ENCODE measurements around the gene VWF. TPM values are rescaled to one million over a fixed set of nuclear protein-coding genes. Genes with fewer than 3 reads are reported as not detected.

The VWF gene
- total RNA-seq, 8 experiments from 2014 or later: under 0.01 to 1.3 (median 0.52) TPM

DNA sequence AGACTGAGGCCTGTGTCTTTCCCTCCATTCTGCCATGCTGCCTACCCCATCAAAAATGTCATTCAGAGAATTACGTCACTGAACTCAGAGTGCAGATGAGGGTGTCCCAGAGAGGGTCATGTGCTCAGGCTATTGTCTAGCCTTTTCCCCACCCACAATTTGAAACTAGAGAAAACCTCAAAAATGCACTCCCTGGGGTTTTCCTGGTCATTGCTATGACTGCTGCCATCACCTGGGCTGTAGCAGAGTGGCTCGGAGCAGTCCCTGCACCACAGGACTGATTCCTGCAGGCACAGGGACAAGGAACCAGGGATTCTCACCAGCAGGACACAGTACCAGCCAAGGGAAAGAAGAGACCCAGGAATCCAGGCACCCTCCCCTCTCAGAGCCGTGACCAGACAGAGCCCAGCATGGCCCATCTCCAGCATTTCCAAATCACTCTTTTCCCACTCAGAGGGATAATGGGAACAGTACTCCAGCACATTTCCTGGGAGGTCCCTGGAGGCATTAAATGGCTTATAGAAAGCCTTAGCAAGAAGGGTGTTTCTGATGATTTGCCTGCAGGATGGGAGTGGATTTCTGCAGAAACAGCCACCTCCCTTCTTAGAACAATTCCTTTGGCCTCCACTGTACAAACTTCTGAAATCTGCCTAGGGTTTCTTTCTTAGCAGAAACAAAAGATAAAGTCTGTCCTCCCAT, 45.9 kb downstream of the VWF start:
- Histone ChIP-seq H3K4me1 (replicated peaks in 1 of 2) (peaks cover 0 to 26% of the 10 kb centered on the region in 2 donors), H3K27ac (no peak overlapping the region), H3K4me3 (no peak overlapping the region)
- WGBS, 10 experiments: 33 to 80% (median 74%) methylated on average over 1 to 3 of the region's 3 CpGs; no CpG with 5 or more reads in 7 of the 10 experiments
- in situ Hi-C loops (cut with MboI; ENCODE audit: low pct_unique_long_range_greater_than_20kb in 2 of 9, low sequenced_read_pairs in 9 of 9, unreplicated experiment in 9 of 9): no loop called here
- peak in 7 of 8 experiments; percentile 21 to 85 (median 69) for ATAC-seq (replicated peaks in 6 of 8)

DNA sequence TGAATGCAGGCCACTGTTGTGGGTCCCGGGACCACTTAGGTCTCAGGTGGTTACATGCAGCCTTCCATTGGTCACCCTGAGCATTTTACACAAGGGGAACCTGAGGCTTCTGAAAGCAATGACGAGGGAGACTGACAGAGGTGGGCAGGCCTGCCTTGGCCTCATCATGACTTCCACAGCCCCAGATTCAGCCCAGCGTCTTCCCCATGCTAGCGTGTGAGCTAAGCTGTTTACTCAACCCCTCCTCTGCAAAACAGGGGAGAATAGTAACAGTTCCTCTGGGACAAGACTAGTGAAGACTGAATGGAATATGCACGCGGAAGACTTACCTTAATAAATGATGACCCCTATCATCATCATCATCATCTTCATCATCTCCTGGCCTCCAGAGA, 46.8 kb downstream of the VWF start:
- Histone ChIP-seq H3K4me3 (no peak overlapping the region), H3K4me1 (replicated peaks in 1 of 2) (peaks cover 0 to 22% of the 10 kb centered on the region in 2 donors), H3K27ac (no peak overlapping the region)
- in situ Hi-C loops (cut with MboI; ENCODE audit: low pct_unique_long_range_greater_than_20kb in 2 of 9, low sequenced_read_pairs in 9 of 9, unreplicated experiment in 9 of 9): no loop called here
- WGBS, 10 experiments: 100% methylated on average over 1 to 3 of the region's 6 CpGs; no CpG with 5 or more reads in 7 of the 10 experiments
- ATAC-seq (replicated peaks in 6 of 8): no peak

DNA sequence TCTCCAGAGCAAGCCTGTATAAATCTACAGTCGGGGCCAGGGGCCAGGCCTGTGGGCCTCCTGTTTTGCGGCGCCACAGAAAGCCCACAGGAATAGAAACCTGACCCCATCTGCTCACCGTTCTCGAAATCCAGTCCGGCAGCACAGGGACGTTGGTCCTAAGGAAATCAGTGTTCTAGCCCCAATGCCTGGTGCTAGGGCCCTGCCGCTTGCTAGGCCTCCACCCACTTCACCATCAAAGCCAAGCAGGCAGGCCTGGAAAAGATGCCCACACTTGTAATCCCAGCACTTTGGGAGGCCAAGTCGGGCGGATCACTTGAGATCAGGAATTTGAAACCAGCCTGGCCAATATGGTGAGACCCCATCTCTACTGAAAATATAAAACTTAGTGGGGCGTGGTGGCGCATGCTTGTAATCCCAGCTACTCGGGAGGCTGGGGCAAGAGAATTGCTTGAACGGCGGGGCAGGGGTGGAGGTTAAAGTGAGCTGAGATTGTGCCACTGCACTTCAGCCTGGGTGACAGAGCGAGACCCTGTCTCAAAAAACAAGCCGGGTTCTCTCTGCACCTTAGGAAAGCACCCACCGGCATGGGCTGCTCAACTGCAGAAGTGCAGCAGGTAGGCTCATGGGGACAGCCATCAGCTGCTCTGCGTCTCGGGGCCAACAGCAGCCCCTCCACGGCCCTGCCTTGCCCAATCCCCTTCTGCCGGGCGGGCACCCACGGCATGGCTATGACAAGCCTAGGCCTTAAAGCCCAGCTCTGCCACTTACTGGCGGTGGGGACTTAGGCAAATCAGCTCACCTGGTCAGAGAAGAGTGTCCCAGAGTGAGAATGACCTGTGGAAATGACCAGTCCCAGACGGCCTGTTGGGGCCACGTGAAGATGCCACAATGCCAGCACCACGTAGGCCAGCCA, 47.4 kb downstream of the VWF start:
- Histone ChIP-seq H3K4me3 (no peak overlapping the region), H3K27ac (no peak overlapping the region), H3K4me1 (replicated peaks in 1 of 2) (peaks cover 0 to 20% of the 10 kb centered on the region in 2 donors)
- ATAC-seq (replicated peaks in 6 of 8): no peak
- in situ Hi-C loops (cut with MboI; ENCODE audit: low pct_unique_long_range_greater_than_20kb in 2 of 9, low sequenced_read_pairs in 9 of 9, unreplicated experiment in 9 of 9): no loop called here
- 90 to 100% (median 95%) methylated on average over 1 to 13 of the region's 28 CpGs; no CpG with 5 or more reads in 3 of the 10 experiments for WGBS, 10 experiments

DNA sequence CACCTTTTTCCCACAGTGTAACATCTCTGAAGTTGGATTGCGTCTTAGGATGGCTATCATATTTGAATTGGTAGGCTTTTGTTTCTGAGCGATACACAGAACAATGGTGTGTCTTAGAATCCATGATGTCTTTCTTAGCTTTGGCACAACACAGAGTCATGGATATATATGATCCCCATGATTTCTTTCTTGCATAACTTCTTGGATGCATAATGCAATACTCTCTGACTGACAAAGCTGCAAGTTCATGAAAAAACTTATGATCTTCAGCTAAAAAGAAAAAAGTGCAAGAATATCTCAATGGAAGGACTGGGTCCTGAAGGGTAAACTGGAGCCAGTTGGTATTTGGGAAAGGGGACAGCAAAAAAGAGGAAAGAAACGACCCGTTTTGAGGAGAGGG, 48.1 kb downstream of the VWF start:
- H3K4me3 ChIP-seq: no peak overlapping the region
- in situ Hi-C loops (cut with MboI; ENCODE audit: low pct_unique_long_range_greater_than_20kb in 2 of 9, low sequenced_read_pairs in 9 of 9, unreplicated experiment in 9 of 9): no loop called here
- peaks cover 0 to 20% of the 10 kb centered on the region in 2 donors for H3K4me1 ChIP-seq (replicated peaks in 1 of 2)
- 42 to 100% (median 80%) methylated on average over 2 to 4 of the region's 4 CpGs; no CpG with 5 or more reads in 2 of the 10 experiments for WGBS, 10 experiments
- no peak for ATAC-seq (replicated peaks in 6 of 8)
- H3K27ac ChIP-seq: no peak overlapping the region

DNA sequence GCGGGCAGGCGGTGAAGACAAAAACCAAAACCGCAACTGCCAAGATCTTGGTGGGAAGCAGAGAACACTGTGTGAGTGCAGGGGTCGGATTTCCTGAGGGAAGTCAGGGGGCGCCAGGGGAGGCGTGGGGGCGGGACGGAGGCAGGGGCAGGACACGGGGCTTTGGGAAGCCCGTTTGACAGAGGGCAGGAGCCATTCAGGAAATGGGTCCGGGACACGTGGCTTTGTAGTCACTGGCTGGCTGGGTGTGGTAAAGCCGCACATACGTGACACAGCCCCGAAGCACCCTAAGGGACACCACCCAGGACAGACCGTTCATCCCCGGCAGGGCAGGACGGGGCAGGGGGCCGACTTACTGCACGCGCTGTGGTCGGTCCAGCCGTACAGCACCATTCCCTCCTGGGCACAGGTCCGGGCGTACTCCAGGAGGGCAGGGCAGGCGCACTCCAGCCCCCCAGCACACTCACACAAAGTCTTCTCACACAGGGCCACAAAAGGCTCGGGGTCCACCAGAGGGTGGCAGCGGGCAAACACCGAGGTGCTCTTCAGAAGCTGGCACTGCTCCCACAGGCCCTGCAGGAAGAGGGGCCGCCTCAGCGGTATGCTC, 49.4 kb downstream of the VWF start:
- peak; percentile 6 to 74 (median 36) for ATAC-seq (replicated peaks in 6 of 8)
- Histone ChIP-seq H3K27ac (no peak overlapping the region), H3K4me1 (replicated peaks in 1 of 2) (peaks cover 0 to 20% of the 10 kb centered on the region in 2 donors), H3K4me3 (no peak overlapping the region)
- WGBS, 10 experiments: 0 to 90% (median 79%) methylated on average over 2 to 11 of the region's 31 CpGs; no CpG with 5 or more reads in 5 of the 10 experiments
- in situ Hi-C loops (cut with MboI; ENCODE audit: low pct_unique_long_range_greater_than_20kb in 2 of 9, low sequenced_read_pairs in 9 of 9, unreplicated experiment in 9 of 9): loop anchor here in 3 of 9 experiments (25.0 kb wide), 1 partner anchor 212 kb away; no protein-coding TSS in a partner anchor

DNA sequence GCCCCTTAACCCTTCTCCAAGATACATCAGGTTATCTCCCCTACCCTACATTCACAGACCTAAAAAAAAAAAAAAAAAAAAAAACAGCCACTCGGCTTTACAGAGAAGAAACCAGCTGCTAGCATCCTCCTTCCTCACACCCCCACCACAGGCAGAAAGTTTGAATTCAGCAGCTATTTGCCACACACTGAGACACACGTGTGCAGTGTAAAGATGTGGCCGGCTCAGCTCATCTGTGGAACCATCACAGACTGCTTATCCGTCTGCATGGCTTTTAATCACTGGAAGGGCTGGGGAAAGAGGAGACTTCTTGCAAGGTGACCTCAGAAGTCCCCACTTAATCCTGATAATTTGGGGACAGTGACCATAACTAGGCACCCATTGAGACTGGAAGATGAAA, 50.0 kb downstream of the VWF start:
- in situ Hi-C loops (cut with MboI; ENCODE audit: low pct_unique_long_range_greater_than_20kb in 2 of 9, low sequenced_read_pairs in 9 of 9, unreplicated experiment in 9 of 9): loop anchor here in 3 of 9 experiments (25.0 kb wide), 1 partner anchor 213 kb away; no protein-coding TSS in a partner anchor
- ATAC-seq (replicated peaks in 6 of 8): peak in 3 of 8 experiments; percentile 10 to 24 (median 23)
- WGBS, 10 experiments: 20 to 63% (median 49%) methylated on average over 1 to 3 of the region's 4 CpGs; no CpG with 5 or more reads in 4 of the 10 experiments
- H3K4me3 ChIP-seq: no peak overlapping the region
- peaks cover 0 to 20% of the 10 kb centered on the region in 2 donors for H3K4me1 ChIP-seq (replicated peaks in 1 of 2)
- no peak overlapping the region for H3K27ac ChIP-seq

DNA sequence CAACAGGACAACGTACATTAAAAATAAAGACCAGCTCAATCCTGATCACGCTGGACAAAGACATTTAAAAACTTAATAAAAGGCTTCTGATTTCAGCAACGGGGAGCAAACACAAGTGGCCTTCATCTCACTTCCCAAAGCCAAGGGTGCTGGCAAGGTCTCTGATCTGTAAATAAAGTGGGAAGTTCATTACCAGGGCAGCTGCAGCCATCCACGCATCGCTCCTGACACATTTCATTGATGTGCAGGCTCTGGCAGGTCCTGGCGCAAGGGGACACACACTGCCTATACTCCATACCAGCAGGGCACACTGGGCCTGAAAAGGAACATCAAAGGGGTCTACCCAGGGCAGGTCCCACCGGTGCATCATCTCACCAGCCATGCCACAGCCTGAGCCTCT, 51.0 kb downstream of the VWF start:
- peak in 1 of 8 experiments; percentile 6 for ATAC-seq (replicated peaks in 6 of 8)
- H3K4me1 ChIP-seq (replicated peaks in 1 of 2): peaks cover 0 to 16% of the 10 kb centered on the region in 2 donors
- WGBS, 10 experiments: 69 to 100% (median 90%) methylated on average over 1 to 3 of the region's 7 CpGs; no CpG with 5 or more reads in 4 of the 10 experiments
- H3K27ac ChIP-seq: no peak overlapping the region
- in situ Hi-C loops (cut with MboI; ENCODE audit: low pct_unique_long_range_greater_than_20kb in 2 of 9, low sequenced_read_pairs in 9 of 9, unreplicated experiment in 9 of 9): loop anchor here in 3 of 9 experiments (25.0 kb wide), 1 partner anchor 214 kb away; no protein-coding TSS in a partner anchor
- H3K4me3 ChIP-seq: no peak overlapping the region

DNA sequence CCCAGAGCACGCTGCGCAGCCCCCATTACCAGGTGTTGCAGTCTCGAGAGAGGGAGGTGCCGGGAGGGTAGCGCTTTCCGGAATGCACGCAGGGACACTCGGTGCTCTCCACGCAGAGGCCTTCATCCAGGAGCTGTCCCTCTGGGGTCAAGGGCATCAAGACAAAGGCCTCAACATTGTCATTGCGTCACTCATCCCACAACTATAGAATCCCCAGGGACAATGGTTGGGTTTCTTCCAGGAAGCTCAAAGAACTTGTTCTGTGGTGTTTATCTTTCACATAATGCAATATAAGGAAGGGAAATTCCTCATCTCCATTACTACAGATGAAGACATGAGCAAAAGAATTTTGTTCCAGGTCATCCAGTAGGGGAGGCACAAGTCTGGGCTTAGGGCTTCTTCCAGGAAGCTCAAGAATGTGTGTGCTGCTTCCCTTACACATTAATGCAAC, 52.1 kb downstream of the VWF start:
- ATAC-seq (replicated peaks in 6 of 8): peak in 1 of 8 experiments; percentile 17
- Histone ChIP-seq H3K4me1 (replicated peaks in 1 of 2) (peaks cover 0 to 8% of the 10 kb centered on the region in 2 donors), H3K27ac (no peak overlapping the region), H3K4me3 (no peak overlapping the region)
- in situ Hi-C loops (cut with MboI; ENCODE audit: low pct_unique_long_range_greater_than_20kb in 2 of 9, low sequenced_read_pairs in 9 of 9, unreplicated experiment in 9 of 9): loop anchor here in 3 of 9 experiments (25.0 kb wide), 1 partner anchor 215 kb away; no protein-coding TSS in a partner anchor
- 100% methylated on average over 1 to 2 of the region's 10 CpGs; no CpG with 5 or more reads in 6 of the 10 experiments for WGBS, 10 experiments

DNA sequence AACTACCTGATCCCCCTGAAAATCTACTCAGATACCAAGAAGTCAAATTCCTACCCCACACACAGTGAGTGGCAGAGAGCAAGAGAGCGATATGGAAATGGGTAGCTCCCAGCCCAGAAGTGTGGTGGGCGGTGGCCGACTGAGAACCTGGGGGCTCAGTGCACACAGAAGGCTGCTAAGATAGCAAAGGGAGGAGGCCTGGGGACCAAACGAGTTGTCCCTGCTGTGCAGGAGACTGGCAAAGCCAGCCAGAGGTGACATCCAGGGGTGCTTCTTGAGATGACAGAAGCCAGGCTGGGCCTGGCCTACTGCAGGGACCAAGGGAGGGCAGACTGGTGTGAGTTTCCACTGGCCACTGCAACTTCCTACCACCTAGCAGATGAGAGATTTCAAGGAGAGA, 52.9 kb downstream of the VWF start:
- 87 to 100% (median 100%) methylated on average over 3 to 4 of the region's 4 CpGs; no CpG with 5 or more reads in 7 of the 10 experiments for WGBS, 10 experiments
- Histone ChIP-seq H3K4me3 (no peak overlapping the region), H3K27ac (no peak overlapping the region), H3K4me1 (replicated peaks in 1 of 2) (peaks cover 0 to 8% of the 10 kb centered on the region in 2 donors)
- in situ Hi-C loops (cut with MboI; ENCODE audit: low pct_unique_long_range_greater_than_20kb in 2 of 9, low sequenced_read_pairs in 9 of 9, unreplicated experiment in 9 of 9): loop anchor here in 3 of 9 experiments (25.0 kb wide), 1 partner anchor 216 kb away; no protein-coding TSS in a partner anchor
- ATAC-seq (replicated peaks in 6 of 8): no peak

DNA sequence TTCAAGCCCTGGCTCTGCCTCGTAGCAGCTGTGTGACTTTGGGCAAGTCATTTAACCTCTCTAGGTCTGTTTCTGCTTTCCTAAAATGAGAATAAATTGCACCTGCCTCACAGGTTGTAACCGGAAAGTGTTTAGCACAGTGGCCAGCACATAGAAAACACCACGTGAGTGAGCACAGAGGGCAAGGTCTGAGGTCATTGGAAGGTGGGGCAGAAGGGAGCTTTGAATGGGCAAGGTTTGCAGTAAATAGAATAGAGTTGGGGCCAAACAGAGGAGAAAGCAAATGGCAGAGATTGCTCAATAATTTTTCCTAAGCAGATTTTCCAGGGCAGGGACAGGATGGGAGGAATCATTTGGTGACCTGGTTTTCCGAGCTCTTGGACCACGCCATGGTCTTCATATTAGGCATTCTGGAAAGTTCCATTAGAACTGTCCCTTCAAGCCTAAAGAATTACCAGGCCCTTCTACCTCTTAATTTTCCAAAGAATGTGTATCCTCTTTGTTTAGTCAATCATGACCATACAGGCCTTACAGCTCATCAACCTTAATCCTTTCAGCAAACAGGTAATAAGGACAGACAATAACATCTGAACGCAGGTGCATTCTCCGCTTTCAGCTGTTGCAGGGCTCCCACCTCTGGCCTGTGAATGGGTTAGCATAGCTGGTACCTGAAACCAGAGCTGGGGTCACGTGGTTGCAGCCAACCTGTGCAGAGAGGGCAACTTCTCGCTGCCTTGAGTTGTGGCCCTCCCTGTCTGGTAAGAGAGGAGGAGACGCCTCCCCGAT, 53.8 kb downstream of the VWF start:
- in situ Hi-C loops (cut with MboI; ENCODE audit: low pct_unique_long_range_greater_than_20kb in 2 of 9, low sequenced_read_pairs in 9 of 9, unreplicated experiment in 9 of 9): loop anchor here in 3 of 9 experiments (25.0 kb wide), 1 partner anchor 217 kb away; no protein-coding TSS in a partner anchor
- no peak for ATAC-seq (replicated peaks in 6 of 8)
- Histone ChIP-seq H3K4me1 (replicated peaks in 1 of 2) (peaks cover 0 to 8% of the 10 kb centered on the region in 2 donors), H3K27ac (no peak overlapping the region), H3K4me3 (no peak overlapping the region)
- WGBS, 10 experiments: 58 to 100% (median 84%) methylated on average over 2 to 7 of the region's 11 CpGs; no CpG with 5 or more reads in 1 of the 10 experiments

DNA sequence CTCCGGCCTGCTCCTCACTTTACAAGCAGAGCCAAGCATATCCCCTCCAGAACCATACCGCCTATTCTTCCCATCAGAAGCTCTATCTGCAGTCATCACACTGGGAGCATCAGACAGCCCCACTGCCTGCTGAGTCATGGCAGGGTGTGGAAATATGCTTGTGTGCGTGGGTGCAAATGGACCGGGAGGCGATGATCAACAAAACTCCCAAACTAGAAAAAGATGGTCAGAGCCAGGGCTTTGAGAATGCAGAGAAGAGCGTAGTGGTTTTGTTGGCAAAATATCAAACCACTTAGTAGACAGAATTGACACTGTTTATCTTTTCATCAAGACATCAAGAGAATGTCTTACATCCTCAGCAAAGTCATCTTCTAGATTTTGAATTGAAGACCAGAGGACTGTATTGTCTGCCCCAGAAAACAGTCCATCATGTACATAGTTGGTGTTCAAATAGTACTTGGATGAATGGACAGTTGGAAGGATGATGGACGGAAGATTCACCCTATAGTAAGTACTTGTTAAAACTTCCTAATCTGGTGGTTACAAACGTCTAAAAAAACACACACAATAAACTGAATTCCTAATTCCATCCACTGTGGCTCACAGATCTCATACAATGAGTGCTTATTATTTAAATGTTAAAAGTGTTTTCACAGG, 54.9 kb downstream of the VWF start:
- in situ Hi-C loops (cut with MboI; ENCODE audit: low pct_unique_long_range_greater_than_20kb in 2 of 9, low sequenced_read_pairs in 9 of 9, unreplicated experiment in 9 of 9): loop anchor here in 8 of 9 experiments (10.0 to 25.0 kb wide), 2 partner anchors 215 to 218 kb away; no protein-coding TSS in a partner anchor
- H3K27ac ChIP-seq: no peak overlapping the region
- no peak overlapping the region for H3K4me3 ChIP-seq
- ATAC-seq (replicated peaks in 6 of 8): peak; percentile 48 to 91 (median 66)
- WGBS, 10 experiments: 0 to 84% (median 46%) methylated on average over 1 to 8 of the region's 8 CpGs; no CpG with 5 or more reads in 2 of the 10 experiments
- peaks cover 0 to 2% of the 10 kb centered on the region in 2 donors for H3K4me1 ChIP-seq (replicated peaks in 1 of 2)
